ENCODE data around the gene DOK3. TPM values are rescaled to one million over a fixed set of nuclear protein-coding genes. Genes with fewer than 3 reads are reported as not detected.

DOK3 gene
- polyA plus RNA-seq, 2 of the 4 experiments (the other 2 are of a cell fraction): 1.3 to 7.1 TPM

DNA sequence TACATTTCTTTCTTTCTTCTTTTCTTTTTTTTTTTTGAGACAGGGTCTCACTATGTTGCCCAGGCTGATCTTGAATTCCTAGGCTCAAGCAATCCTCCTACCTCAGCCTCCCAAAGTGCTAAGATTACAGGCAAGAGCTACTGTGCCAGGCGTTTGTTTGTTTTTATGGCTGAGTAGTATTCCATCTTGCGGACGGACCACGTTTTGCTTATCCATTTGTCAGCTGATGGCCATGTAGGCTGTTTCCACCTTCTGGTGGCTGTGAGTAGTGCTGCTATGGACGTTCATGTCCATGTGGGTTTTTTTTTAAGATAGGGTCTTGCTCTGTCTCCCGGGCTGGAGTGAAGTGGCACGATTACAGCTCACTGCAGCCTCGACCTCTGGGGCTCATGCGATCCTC, 2.5 kb downstream of the DOK3 start:
- no peaks in the 10 kb centered on the region for H3K4me1 ChIP-seq
- ATAC-seq (peak in 1 of 2 experiments; percentile 64; a peak in 3 of 6 replicates), FAIRE-seq (no peak), DNase-seq (ENCODE audit: low read depth in 1 of 2, low spot score in 1 of 2) (peak in 1 of 2 experiments; percentile 66)
- no peak overlapping the region for H3K4me3 ChIP-seq
- H3K27ac ChIP-seq: no peak overlapping the region
- ChIA-PET CTCF (interaction anchor here (0.6 to 10.5 kb wide), 9 partner anchors 8 to 229 kb away, joined by 3 to 142 read pairs (median 4); partner anchors contain the start of gene B4GALT7), POLR2A (no interaction called here)
- TF ChIP-seq ZC3H11A (IDR thresholded peaks at IDR 0.05): no peak
- TF ChIP-seq, protein P1, sequence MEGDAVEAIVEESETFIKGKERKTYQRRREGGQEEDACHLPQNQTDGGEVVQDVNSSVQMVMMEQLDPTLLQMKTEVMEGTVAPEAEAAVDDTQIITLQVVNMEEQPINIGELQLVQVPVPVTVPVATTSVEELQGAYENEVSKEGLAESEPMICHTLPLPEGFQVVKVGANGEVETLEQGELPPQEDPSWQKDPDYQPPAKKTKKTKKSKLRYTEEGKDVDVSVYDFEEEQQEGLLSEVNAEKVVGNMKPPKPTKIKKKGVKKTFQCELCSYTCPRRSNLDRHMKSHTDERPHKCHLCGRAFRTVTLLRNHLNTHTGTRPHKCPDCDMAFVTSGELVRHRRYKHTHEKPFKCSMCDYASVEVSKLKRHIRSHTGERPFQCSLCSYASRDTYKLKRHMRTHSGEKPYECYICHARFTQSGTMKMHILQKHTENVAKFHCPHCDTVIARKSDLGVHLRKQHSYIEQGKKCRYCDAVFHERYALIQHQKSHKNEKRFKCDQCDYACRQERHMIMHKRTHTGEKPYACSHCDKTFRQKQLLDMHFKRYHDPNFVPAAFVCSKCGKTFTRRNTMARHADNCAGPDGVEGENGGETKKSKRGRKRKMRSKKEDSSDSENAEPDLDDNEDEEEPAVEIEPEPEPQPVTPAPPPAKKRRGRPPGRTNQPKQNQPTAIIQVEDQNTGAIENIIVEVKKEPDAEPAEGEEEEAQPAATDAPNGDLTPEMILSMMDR (IDR thresholded peaks at IDR 0.05): 0 out of 3 replicates have a peak, but pooled peaks have one; percentile 16
- H3K9me3 ChIP-seq: no peaks in the 10 kb centered on the region
- no peak overlapping the region for H3K4me2 ChIP-seq
- 74% methylated on average over 9 of the region's 9 CpGs for WGBS (ENCODE audit: missing lambda C conversion rate)

DNA sequence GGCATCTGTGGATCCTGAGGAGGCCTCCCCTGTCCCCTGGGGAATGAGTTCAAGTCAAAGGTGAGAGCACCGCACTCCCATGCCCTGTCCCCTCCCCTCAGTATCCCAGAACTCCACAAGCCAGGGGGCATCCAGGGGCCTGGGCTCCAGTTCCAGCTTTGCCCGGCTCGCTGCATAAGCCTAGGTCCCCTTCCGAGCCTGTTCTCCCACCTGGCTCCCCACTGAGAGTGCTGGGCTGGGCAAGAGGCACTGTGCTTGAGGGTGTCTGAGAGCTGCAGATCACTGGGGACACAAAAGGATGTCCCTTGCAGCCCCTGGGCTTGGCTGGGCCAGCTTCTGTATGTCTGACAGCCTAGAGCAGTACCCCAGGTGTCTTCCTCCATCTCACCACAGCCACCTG, 4.6 kb downstream of the DOK3 start:
- DNase-seq (ENCODE audit: low read depth in 1 of 2, low spot score in 1 of 2): no peak
- CTCF ChIA-PET: interaction anchor here (1.1 to 18.1 kb wide), 7 partner anchors 9 to 116 kb away, joined by 3 to 354 read pairs (median 63); partner anchors contain the start of genes DDX41, PFN3 and PRR7

More for the DNA sequence above, 4.6 kb downstream of the DOK3 start:
- POLR2A ChIA-PET: no interaction called here
- ATAC-seq: no peak
- 93% methylated on average over 3 of the region's 4 CpGs for WGBS (ENCODE audit: missing lambda C conversion rate)
- H3K4me1 ChIP-seq: peaks cover 4% of the 10 kb centered on the region; the same call in 1 of the 3 replicates
- no peak for TF ChIP-seq EP300 (IDR thresholded peaks at IDR 0.05)
- TF ChIP-seq, protein P2, sequence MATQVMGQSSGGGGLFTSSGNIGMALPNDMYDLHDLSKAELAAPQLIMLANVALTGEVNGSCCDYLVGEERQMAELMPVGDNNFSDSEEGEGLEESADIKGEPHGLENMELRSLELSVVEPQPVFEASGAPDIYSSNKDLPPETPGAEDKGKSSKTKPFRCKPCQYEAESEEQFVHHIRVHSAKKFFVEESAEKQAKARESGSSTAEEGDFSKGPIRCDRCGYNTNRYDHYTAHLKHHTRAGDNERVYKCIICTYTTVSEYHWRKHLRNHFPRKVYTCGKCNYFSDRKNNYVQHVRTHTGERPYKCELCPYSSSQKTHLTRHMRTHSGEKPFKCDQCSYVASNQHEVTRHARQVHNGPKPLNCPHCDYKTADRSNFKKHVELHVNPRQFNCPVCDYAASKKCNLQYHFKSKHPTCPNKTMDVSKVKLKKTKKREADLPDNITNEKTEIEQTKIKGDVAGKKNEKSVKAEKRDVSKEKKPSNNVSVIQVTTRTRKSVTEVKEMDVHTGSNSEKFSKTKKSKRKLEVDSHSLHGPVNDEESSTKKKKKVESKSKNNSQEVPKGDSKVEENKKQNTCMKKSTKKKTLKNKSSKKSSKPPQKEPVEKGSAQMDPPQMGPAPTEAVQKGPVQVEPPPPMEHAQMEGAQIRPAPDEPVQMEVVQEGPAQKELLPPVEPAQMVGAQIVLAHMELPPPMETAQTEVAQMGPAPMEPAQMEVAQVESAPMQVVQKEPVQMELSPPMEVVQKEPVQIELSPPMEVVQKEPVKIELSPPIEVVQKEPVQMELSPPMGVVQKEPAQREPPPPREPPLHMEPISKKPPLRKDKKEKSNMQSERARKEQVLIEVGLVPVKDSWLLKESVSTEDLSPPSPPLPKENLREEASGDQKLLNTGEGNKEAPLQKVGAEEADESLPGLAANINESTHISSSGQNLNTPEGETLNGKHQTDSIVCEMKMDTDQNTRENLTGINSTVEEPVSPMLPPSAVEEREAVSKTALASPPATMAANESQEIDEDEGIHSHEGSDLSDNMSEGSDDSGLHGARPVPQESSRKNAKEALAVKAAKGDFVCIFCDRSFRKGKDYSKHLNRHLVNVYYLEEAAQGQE (IDR thresholded peaks at IDR 0.05): no peak
- no peak for TF ChIP-seq KDM1A (IDR thresholded peaks at IDR 0.05; ENCODE audit: low read depth)
- TF ChIP-seq, protein P3, sequence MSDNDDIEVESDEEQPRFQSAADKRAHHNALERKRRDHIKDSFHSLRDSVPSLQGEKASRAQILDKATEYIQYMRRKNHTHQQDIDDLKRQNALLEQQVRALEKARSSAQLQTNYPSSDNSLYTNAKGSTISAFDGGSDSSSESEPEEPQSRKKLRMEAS (IDR thresholded peaks at IDR 0.05): no peak
- no peak for TF ChIP-seq FOSL2 (IDR thresholded peaks at IDR 0.05)
- TF ChIP-seq FOSL2 (CRISPR knock-in tag; IDR thresholded peaks at IDR 0.05): no peak
- no peak for TF ChIP-seq RAD21 (conservative IDR thresholded peaks at IDR 0.05 in 1 of 2, IDR thresholded peaks at IDR 0.05 in 1 of 2)
- no peak for TF ChIP-seq SREBF2 (IDR thresholded peaks at IDR 0.05)
- TF ChIP-seq HOXB5 (CRISPR knock-in tag; IDR thresholded peaks at IDR 0.05): no peak
- TF ChIP-seq EHF (CRISPR knock-in tag; IDR thresholded peaks at IDR 0.05): no peak
- TF ChIP-seq, protein P4, sequence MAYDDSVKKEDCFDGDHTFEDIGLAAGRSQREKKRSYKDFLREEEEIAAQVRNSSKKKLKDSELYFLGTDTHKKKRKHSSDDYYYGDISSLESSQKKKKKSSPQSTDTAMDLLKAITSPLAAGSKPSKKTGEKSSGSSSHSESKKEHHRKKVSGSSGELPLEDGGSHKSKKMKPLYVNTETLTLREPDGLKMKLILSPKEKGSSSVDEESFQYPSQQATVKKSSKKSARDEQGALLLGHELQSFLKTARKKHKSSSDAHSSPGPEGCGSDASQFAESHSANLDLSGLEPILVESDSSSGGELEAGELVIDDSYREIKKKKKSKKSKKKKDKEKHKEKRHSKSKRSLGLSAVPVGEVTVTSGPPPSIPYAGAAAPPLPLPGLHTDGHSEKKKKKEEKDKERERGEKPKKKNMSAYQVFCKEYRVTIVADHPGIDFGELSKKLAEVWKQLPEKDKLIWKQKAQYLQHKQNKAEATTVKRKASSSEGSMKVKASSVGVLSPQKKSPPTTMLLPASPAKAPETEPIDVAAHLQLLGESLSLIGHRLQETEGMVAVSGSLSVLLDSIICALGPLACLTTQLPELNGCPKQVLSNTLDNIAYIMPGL (CRISPR knock-in tag; IDR thresholded peaks at IDR 0.05; ENCODE audit: borderline replicate concordance): no peak
- no peak for TF ChIP-seq RARB (CRISPR knock-in tag; IDR thresholded peaks at IDR 0.05)
- TF ChIP-seq NFE2L2 (conservative IDR thresholded peaks at IDR 0.05; ENCODE audit: low read length): no peak
- no peak for TF ChIP-seq EHMT2 (IDR thresholded peaks at IDR 0.05; ENCODE audit: low read depth)
- TF ChIP-seq BHLHE40 (IDR thresholded peaks at IDR 0.05; ENCODE audit: low read depth, low read length): no peak
- TF ChIP-seq CBX2 (IDR thresholded peaks at IDR 0.05; ENCODE audit: borderline replicate concordance, low read depth): no peak
- TF ChIP-seq, protein P1 (IDR thresholded peaks at IDR 0.05): no peak
- TF ChIP-seq, protein P5, sequence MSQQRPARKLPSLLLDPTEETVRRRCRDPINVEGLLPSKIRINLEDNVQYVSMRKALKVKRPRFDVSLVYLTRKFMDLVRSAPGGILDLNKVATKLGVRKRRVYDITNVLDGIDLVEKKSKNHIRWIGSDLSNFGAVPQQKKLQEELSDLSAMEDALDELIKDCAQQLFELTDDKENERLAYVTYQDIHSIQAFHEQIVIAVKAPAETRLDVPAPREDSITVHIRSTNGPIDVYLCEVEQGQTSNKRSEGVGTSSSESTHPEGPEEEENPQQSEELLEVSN (IDR thresholded peaks at IDR 0.05; ENCODE audit: borderline replicate concordance, low read depth): no peak
- no peak for TF ChIP-seq ZC3H11A (IDR thresholded peaks at IDR 0.05)
- H3K4me3 ChIP-seq: no peak overlapping the region
- no peaks in the 10 kb centered on the region for H3K9me3 ChIP-seq
- FAIRE-seq: no peak
- H3K4me2 ChIP-seq: no peak overlapping the region
- no peak overlapping the region for H3K27ac ChIP-seq

Data from A549 (cell line).